Smooth muscle cell (in vitro differentiated cells): ENCODE data around the gene CACFD1. TPM values are rescaled to one million over a fixed set of nuclear protein-coding genes. Genes with fewer than 3 reads are reported as not detected.

Source experiments
- DNase-seq: peaks from one replicate; lab custom pipeline; 2025; ENCODE audit not compliant: unreplicated experiment; lab: John Stamatoyannopoulos, UW
- H2AFZ ChIP-seq: fragments of 200-600 bp; sonication (generic); 2 replicates; pipeline ENCODE4 v1.6.0; 2016; ENCODE audit warnings: antibody characterized with exemption, low read depth, mild to moderate bottlenecking
- H3F3A ChIP-seq: fragments of 200-600 bp; sonication (generic); 2 replicates; pipeline ENCODE4 v1.6.0; 2017; ENCODE audit warnings: antibody characterized with exemption, low read depth
- H3K27ac ChIP-seq: fragments of 200-600 bp; sonication (generic); 2 replicates; pipeline ENCODE4 v1.5.1; 2016; ENCODE audit warnings: low read depth, mild to moderate bottlenecking
- H3K27me3 ChIP-seq: fragments of 200-600 bp; sonication (generic); 2 replicates; pipeline ENCODE4 v1.6.1; 2016; ENCODE audit warnings: low read depth, mild to moderate bottlenecking
- H3K36me3 ChIP-seq: fragments of 200-600 bp; sonication (generic); 2 replicates; pipeline ENCODE4 v1.5.1; 2016; ENCODE audit warnings: low read depth
- H3K4me1 ChIP-seq: fragments of 200-600 bp; sonication (generic); 2 replicates; pipeline ENCODE4 v1.5.1; 2016; ENCODE audit warnings: low read depth
- H3K4me2 ChIP-seq: fragments of 200-600 bp; sonication (generic); 2 replicates; pipeline ENCODE4 v1.6.0; 2016; ENCODE audit warnings: mild to moderate bottlenecking
- H3K4me3 ChIP-seq: fragments of 200-600 bp; sonication (generic); 2 replicates; pipeline ENCODE4 v1.5.1; 2016; ENCODE audit warnings: mild to moderate bottlenecking
- H3K79me2 ChIP-seq: fragments of 200-600 bp; sonication (generic); 2 replicates; pipeline ENCODE4 v1.6.0; 2016; ENCODE audit warnings: low read depth, mild to moderate bottlenecking
- H3K9ac ChIP-seq: fragments of 200-600 bp; sonication (generic); 2 replicates; pipeline ENCODE4 v1.6.0; 2016; ENCODE audit warnings: low read depth
- H3K9me3 ChIP-seq: fragments of 200-600 bp; sonication (generic); replicated peaks from 2 replicates; pipeline ENCODE4 v1.5.1; 2016; ENCODE audit warnings: low read depth
- H4K20me1 ChIP-seq: fragments of 200-600 bp; sonication (generic); 2 replicates; pipeline ENCODE4 v1.6.0; 2016; ENCODE audit warnings: low read depth
- WGBS: methylation state at CpG from one replicate; pipeline ENCODE4 v1.1.7; 2016; ENCODE audit warnings: low lambda C conversion rate; 5-methylcytosine and 5-hydroxymethylcytosine counted together
- polyA plus RNA-seq: library from polyadenylated mRNA; unstranded; fragments of >200 nt; fragmentation: Nextera tagmentation; extraction: Ambion mirVana; gene quantifications from 2 replicates; pipeline ENCODE4 v1.2.1, GENCODE V29; 2016
- total RNA-seq: library from RNA; depleted of rRNA; stranded (reverse); fragments of >200 nt; gene quantifications from 2 replicates; pipeline ENCODE4 v1.2.3, GENCODE V29; 2014
- TF ChIP-seq, protein P1 (sequence below): fragments of 200-600 bp; sonication (generic); IDR thresholded peaks from 2 replicates; pipeline ENCODE4 v1.5.1; 2017; ENCODE audit warnings: borderline replicate concordance, mild to moderate bottlenecking, antibody characterized with exemption; ENCODE audit not compliant: insufficient read depth, poor library complexity, severe bottlenecking

CACFD1 gene
- total and polyA plus RNA-seq, 2 experiments from 2014 or later: 5.8 to 27.1 TPM

DNA sequence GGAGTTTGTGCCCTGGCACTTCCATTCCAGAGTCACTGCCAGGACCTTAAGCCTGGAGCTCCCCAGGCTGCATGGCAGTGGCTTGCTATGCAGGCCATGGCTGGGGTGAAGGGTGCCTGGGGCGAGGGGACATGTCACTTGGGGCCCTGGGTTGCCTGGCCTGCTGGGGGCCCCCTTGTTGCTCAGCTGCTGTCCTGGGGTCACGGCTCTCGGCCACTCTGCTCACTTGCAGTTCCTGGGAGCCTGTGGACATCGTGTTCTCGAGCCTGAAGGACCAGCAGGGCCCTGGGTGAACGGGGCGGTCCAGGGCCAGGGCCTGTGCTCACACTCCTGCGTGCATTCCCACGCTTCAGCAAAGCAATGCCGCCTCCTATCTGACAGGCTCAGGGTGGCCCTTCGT is 33.6 kb downstream of the CACFD1 start:
- H4K20me1 ChIP-seq: no peaks in the 10 kb centered on the region
- no peak overlapping the region for H2AFZ ChIP-seq

DNA sequence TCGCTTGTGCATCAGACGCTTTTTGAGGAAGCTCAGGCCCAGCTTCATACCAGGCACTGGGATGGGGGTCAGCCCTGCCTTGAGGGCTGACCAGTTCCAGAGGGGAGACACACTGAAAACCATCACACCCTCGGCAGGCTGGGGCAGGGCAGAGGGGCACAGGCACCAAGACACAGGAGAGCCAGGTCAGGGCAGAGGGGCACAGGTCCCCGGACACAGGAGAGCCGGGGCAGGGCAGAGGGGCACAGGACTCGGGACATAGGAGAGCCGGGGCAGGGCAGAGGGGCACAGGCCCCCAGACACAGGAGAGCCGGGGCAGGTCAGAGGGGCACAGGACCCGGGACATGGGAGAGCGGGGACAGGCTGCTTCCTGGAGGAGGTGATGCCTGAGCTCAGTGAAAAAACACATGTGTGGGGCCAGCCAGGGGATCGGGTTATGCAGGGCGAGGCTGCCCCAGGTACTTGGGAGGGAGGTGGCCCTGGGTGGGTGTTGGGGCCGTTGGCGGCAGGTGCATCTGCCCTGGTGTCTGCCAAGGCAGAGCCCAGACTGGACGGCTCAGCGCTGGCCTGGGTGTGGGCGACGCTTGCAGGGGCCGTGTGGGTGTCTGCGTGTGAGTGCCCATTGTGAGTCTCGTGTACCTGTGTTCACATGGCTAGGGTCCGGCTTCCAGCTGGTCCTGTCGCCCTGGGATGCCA is 34.2 kb downstream of the CACFD1 start:
- WGBS: 95% methylated on average over 23 of the region's 23 CpGs
- Histone ChIP-seq H3K4me2 (no peak overlapping the region), H3K4me3 (no peak overlapping the region), H2AFZ (no peak overlapping the region), H3K79me2 (no peaks in the 10 kb centered on the region), H3K4me1 (no peaks in the 10 kb centered on the region), H3K9me3 (no peaks in the 10 kb centered on the region), H3K27ac (no peak overlapping the region), H3K36me3 (no peaks in the 10 kb centered on the region), H3F3A (no peaks in the 10 kb centered on the region), H4K20me1 (no peaks in the 10 kb centered on the region), H3K9ac (no peak overlapping the region), H3K27me3 (no peaks in the 10 kb centered on the region)
- TF ChIP-seq, protein P1, sequence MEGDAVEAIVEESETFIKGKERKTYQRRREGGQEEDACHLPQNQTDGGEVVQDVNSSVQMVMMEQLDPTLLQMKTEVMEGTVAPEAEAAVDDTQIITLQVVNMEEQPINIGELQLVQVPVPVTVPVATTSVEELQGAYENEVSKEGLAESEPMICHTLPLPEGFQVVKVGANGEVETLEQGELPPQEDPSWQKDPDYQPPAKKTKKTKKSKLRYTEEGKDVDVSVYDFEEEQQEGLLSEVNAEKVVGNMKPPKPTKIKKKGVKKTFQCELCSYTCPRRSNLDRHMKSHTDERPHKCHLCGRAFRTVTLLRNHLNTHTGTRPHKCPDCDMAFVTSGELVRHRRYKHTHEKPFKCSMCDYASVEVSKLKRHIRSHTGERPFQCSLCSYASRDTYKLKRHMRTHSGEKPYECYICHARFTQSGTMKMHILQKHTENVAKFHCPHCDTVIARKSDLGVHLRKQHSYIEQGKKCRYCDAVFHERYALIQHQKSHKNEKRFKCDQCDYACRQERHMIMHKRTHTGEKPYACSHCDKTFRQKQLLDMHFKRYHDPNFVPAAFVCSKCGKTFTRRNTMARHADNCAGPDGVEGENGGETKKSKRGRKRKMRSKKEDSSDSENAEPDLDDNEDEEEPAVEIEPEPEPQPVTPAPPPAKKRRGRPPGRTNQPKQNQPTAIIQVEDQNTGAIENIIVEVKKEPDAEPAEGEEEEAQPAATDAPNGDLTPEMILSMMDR: no peak
- no peak for DNase-seq

More for the DNA sequence above, 33.6 kb downstream of the CACFD1 start:
- DNase-seq: no peak
- Histone ChIP-seq H3K9me3 (no peaks in the 10 kb centered on the region), H3K27ac (no peak overlapping the region), H3K4me1 (no peaks in the 10 kb centered on the region), H3K4me3 (no peak overlapping the region), H3K9ac (no peak overlapping the region), H3K36me3 (no peaks in the 10 kb centered on the region), H3K79me2 (no peaks in the 10 kb centered on the region), H3K4me2 (no peak overlapping the region), H3F3A (no peaks in the 10 kb centered on the region), H3K27me3 (no peaks in the 10 kb centered on the region)
- 94% methylated on average over 11 of the region's 11 CpGs for whole genome bisulfite sequencing
- TF ChIP-seq, protein P1: no peak

DNA sequence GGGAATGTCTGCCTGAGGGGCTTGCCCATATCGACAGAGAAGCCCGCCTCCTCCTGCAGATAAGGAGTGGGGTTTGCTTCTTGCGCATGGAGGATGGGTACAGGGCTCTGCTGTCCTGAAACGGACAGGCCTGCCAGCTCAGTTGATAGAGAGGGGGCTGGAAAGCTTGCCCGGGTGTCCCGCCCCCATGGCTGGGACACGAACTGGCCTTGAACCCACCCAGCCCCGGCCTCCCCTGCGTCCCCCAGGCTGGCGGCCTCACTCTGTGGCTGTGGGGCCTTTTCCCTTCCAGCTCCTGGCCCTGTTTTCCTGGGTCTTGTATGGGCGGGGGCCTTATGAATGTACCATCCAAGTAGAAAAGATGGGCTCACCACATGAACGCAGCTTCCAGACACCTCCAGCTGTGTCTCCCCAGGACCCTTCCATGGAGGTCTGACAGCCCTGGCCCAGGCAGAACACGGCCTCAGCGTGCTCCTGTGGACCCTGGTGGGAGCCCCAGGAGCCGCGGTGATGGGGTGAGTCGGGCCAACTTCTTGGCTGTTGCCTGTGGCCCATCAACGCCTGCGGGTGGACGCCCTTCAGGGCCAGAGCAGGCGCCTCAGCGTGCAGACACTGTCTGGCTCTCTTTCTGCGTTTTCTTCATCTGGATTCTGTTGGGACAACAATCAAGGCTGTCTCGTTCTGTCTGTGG is 35.0 kb downstream of the CACFD1 start:
- WGBS: 80% methylated on average over 22 of the region's 24 CpGs
- Histone ChIP-seq H3K27ac (no peak overlapping the region), H3K4me3 (no peak overlapping the region), H2AFZ (no peak overlapping the region), H3K9me3 (no peaks in the 10 kb centered on the region), H3K36me3 (no peaks in the 10 kb centered on the region), H3K4me2 (no peak overlapping the region), H4K20me1 (no peaks in the 10 kb centered on the region), H3K9ac (no peak overlapping the region), H3F3A (no peaks in the 10 kb centered on the region), H3K79me2 (no peaks in the 10 kb centered on the region), H3K4me1 (no peaks in the 10 kb centered on the region), H3K27me3 (no peaks in the 10 kb centered on the region)
- no peak for DNase-seq
- TF ChIP-seq, protein P1: no peak
